A549 (cell line): ENCODE data around the gene SPRED3. TPM values are rescaled to one million over a fixed set of nuclear protein-coding genes. Genes with fewer than 3 reads are reported as not detected.
A peak's percentile ranks its signal among the peaks of the same experiment; 100 is the strongest.

ENCODE experiments used
- ATAC-seq, 2 experiments: fragments of 200-7000 bp in 1 of 2; fragments of >200 bp in 1 of 2; cut with Nextera tagmentation in 1 of 2; cut with Tn5 transposase in 1 of 2; 3 replicates each; pipeline versions ENCODE4 v1.8.0 to v1.9.1; 2018 to 2020; ENCODE audit warnings: mild to moderate bottlenecking in 1 of 2, moderate library complexity in 1 of 2
- CTCF ChIA-PET: fragments of 300-600 bp; sonication (Branson Sonifier 250); formaldehyde crosslinking; extraction: SDS; loops from one replicate; lab custom pipeline; 2021; ENCODE audit warnings: antibody characterized with exemption, inconsistent platforms; lab: Yijun Ruan, JAX
- POLR2A ChIA-PET: fragments of 350-600 bp; formaldehyde crosslinking; extraction: SDS; loops from one replicate; lab custom pipeline; 2021; ENCODE audit warnings: antibody characterized with exemption, inconsistent platforms; lab: Yijun Ruan, JAX
- DNase-seq, 2 experiments: peaks; one replicate each; pipeline versions ENCODE4 v3.0.0 to v3.0.0-alpha.2; 2011 to 2016; ENCODE audit warnings: low read depth in 1 of 2, low spot score in 1 of 2
- FAIRE-seq: peaks from 2 replicates; lab custom pipeline; 2011; peaks lifted over from hg19 to GRCh38; lab: Jason Lieb, UNC
- H3K27ac ChIP-seq, 2 experiments: fragments of >200 bp; sonication (Bioruptor Twin); formaldehyde crosslinking; 3 replicates each; pipeline ENCODE4 v1.5.1; 2016 to 2017
- H3K4me1 ChIP-seq: fragments of >200 bp; sonication (Bioruptor Twin); formaldehyde crosslinking; 3 replicates; pipeline ENCODE4 v1.6.1; 2016
- H3K4me2 ChIP-seq: fragments of >200 bp; sonication (Bioruptor Twin); formaldehyde crosslinking; 3 replicates; pipeline ENCODE4 v1.6.1; 2016
- H3K4me3 ChIP-seq: fragments of >200 bp; sonication (Bioruptor Twin); formaldehyde crosslinking; 3 replicates; pipeline ENCODE4 v1.5.1; 2016
- H3K9me3 ChIP-seq: fragments of >200 bp; sonication (Bioruptor Twin); formaldehyde crosslinking; 3 replicates; pipeline ENCODE4 v1.6.1; 2016
- BHLHE40 ChIP-seq: IDR thresholded peaks from 2 replicates; pipeline ENCODE4 v1.6.1; 2012; ENCODE audit warnings: low read depth, low read length, inconsistent platforms
- CEBPB ChIP-seq, 2 experiments: fragments of >200 bp in 1 of 2; sonication (Bioruptor Twin) in 1 of 2; formaldehyde crosslinking in 1 of 2; IDR thresholded peaks; 2 replicates each; pipeline ENCODE4 v1.6.1; 2012 to 2016
- CHD2 ChIP-seq: fragments of 150-350 bp; IDR thresholded peaks from 2 replicates; pipeline ENCODE4 v1.6.1; 2014; ENCODE audit warnings: low read length; ENCODE audit not compliant: partially characterized antibody
- EHF ChIP-seq: fragments of 250-450 bp; sonication (Bioruptor Pico); IDR thresholded peaks from 2 replicates; pipeline ENCODE4 v1.5.0; 2020; ENCODE audit warnings: mild to moderate bottlenecking
- EHMT2 ChIP-seq: fragments of 200-600 bp; sonication (generic); IDR thresholded peaks from 2 replicates; pipeline ENCODE4 v1.6.1; 2016; ENCODE audit warnings: antibody characterized with exemption, low read depth, mild to moderate bottlenecking, moderate library complexity
- EP300 ChIP-seq, 2 experiments: fragments of >200 bp; sonication (Bioruptor Twin); formaldehyde crosslinking; IDR thresholded peaks; 2 replicates in 1 of 2; 3 replicates in 1 of 2; pipeline ENCODE4 v1.6.1; 2016 to 2017
- FOSB ChIP-seq: fragments of 250-450 bp; sonication (Bioruptor Pico); IDR thresholded peaks from 2 replicates; pipeline ENCODE4 v1.5.0; 2020; ENCODE audit warnings: mild to moderate bottlenecking, moderate library complexity
- FOSL2 ChIP-seq, 2 experiments: fragments of 450-650 bp in 1 of 2; fragments of >200 bp in 1 of 2; sonication (Bioruptor Twin) in 1 of 2; formaldehyde crosslinking; IDR thresholded peaks; 2 replicates each; pipeline versions ENCODE4 v1.5.0 to v1.6.1; 2016 to 2020; ENCODE audit warnings: mild to moderate bottlenecking in 1 of 2, moderate library complexity in 1 of 2
- GATA3 ChIP-seq: IDR thresholded peaks from 2 replicates; pipeline ENCODE4 v1.6.1; 2012; ENCODE audit warnings: borderline replicate concordance
- HDAC2 ChIP-seq: fragments of 200-600 bp; sonication (generic); IDR thresholded peaks from 2 replicates; pipeline ENCODE4 v1.6.1; 2016
- HOXB13 ChIP-seq: fragments of 250-450 bp; sonication (Bioruptor Pico); IDR thresholded peaks from 2 replicates; pipeline ENCODE4 v1.5.0; 2020; ENCODE audit warnings: low read depth, mild to moderate bottlenecking, moderate library complexity
- HOXB5 ChIP-seq: fragments of 250-450 bp; sonication (Bioruptor Pico); IDR thresholded peaks from 2 replicates; pipeline ENCODE4 v1.5.0; 2020; ENCODE audit warnings: mild to moderate bottlenecking, moderate library complexity
- MAFK ChIP-seq: fragments of 450-650 bp; IDR thresholded peaks from 2 replicates; pipeline ENCODE4 v1.6.1; 2014; ENCODE audit not compliant: partially characterized antibody
- MYC ChIP-seq: IDR thresholded peaks from 2 replicates; pipeline ENCODE4 v1.6.1; 2012; ENCODE audit warnings: mild to moderate bottlenecking, inconsistent platforms, low read length, improper control_type of control experiment, borderline replicate concordance
- NR3C1 ChIP-seq: fragments of >200 bp; sonication (Bioruptor Twin); formaldehyde crosslinking; IDR thresholded peaks from 3 replicates; pipeline ENCODE4 v1.6.1; 2017
- PHF8 ChIP-seq: fragments of 200-600 bp; sonication (generic); IDR thresholded peaks from 2 replicates; pipeline ENCODE4 v1.6.1; 2016; ENCODE audit warnings: low read depth, mild to moderate bottlenecking, antibody characterized with exemption, moderate library complexity, borderline replicate concordance
- RAD21 ChIP-seq, 2 experiments: fragments of >200 bp in 1 of 2; sonication (Bioruptor Twin) in 1 of 2; formaldehyde crosslinking in 1 of 2; IDR thresholded peaks in 1 of 2; conservative IDR thresholded peaks in 1 of 2; 2 replicates in 1 of 2; 3 replicates in 1 of 2; pipeline ENCODE4 v1.6.1; 2012 to 2018; ENCODE audit warnings: inconsistent platforms in 1 of 2
- RCOR1 ChIP-seq: fragments of 150-350 bp; IDR thresholded peaks from 2 replicates; pipeline ENCODE4 v1.6.1; 2014; ENCODE audit warnings: antibody characterized with exemption, low read length, low read depth
- RFX5 ChIP-seq: fragments of 450-650 bp; IDR thresholded peaks from 2 replicates; pipeline ENCODE4 v1.7.1; 2014; ENCODE audit warnings: antibody characterized with exemption, mild to moderate bottlenecking, moderate library complexity
- TFCP2L1 ChIP-seq: fragments of 250-450 bp; sonication (Bioruptor Pico); IDR thresholded peaks from 2 replicates; pipeline ENCODE4 v1.5.0; 2021; ENCODE audit warnings: mild to moderate bottlenecking
- TP53 ChIP-seq: fragments of 250-450 bp; sonication (Bioruptor Pico); IDR thresholded peaks from 2 replicates; pipeline ENCODE4 v1.5.0; 2021; ENCODE audit warnings: mild to moderate bottlenecking, moderate library complexity
- USF2 ChIP-seq: fragments of 450-650 bp; IDR thresholded peaks from 2 replicates; pipeline ENCODE4 v1.6.1; 2014; ENCODE audit warnings: antibody characterized with exemption
- ZC3H11A ChIP-seq: fragments of 450-650 bp; IDR thresholded peaks from 2 replicates; pipeline ENCODE4 v1.6.1; 2014; ENCODE audit warnings: antibody characterized with exemption, mild to moderate bottlenecking
- ZNF302 ChIP-seq: fragments of 250-450 bp; sonication (Bioruptor Pico); IDR thresholded peaks from 2 replicates; pipeline ENCODE4 v1.9.0; 2021; ENCODE audit warnings: inconsistent platforms, mild to moderate bottlenecking, moderate library complexity
- ZSCAN20 ChIP-seq: fragments of 250-450 bp; sonication (Bioruptor Pico); IDR thresholded peaks from 2 replicates; pipeline ENCODE4 v1.8.0; 2022; ENCODE audit warnings: mild to moderate bottlenecking, moderate library complexity
- WGBS: methylation state at CpG from one replicate; pipeline ENCODE4 v1.1.6; 2017; ENCODE audit errors: missing lambda C conversion rate; 5-methylcytosine and 5-hydroxymethylcytosine counted together
- polyA plus RNA-seq, 4 experiments: library from polyadenylated mRNA; depleted of rRNA in 3 of 4; stranded (reverse); fragments of >200 nt; fragmentation: RNase III in 1 of 4; extraction: RNeasy Plus Mini Kit Qiagen cat#74134 plus additional on column Dnase treatment in 1 of 4; gene quantifications; 2 replicates in 3 of 4; 3 replicates in 1 of 4; pipeline ENCODE4 v1.2.3, GENCODE V29; 2011 to 2017
- TF ChIP-seq, protein P1 (sequence below): fragments of 250-450 bp; sonication (Bioruptor Pico); IDR thresholded peaks from 2 replicates; pipeline ENCODE4 v1.5.0; 2021; ENCODE audit warnings: mild to moderate bottlenecking, moderate library complexity, borderline replicate concordance
- TF ChIP-seq, protein P2 (sequence below): fragments of >200 bp; sonication (Bioruptor Twin); formaldehyde crosslinking; IDR thresholded peaks from 2 replicates; pipeline ENCODE4 v1.6.1; 2016

Gene SPRED3
- polyA plus RNA-seq, 2 of the 4 experiments (the other 2 are of a cell fraction) = 2.8 to 3.0 TPM

DNA sequence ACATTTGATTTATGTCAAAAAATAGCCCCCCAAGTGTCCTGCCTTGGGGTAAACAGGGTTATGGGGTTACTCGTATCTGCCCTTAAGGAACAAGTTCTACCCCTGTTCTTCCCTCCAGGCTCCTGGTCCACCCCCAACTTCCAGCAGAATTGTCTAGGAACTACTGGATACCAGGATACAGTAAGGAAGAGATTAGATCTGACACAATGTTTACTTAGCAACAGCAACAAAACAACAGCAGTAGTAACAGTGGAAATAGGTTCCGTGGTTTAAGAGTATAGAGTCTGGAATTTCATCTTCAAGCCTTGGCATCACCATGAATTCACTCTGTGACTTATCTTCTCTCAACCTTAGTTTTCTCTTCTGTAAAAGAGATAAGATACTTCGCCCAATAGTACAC, 12.7 kb downstream of the SPRED3 start:
- POLR2A ChIA-PET = interaction anchor here (0.6 to 1.0 kb wide), 2 partner anchors 12 to 361 kb away, joined by 3 read pairs; partner anchors contain the start of gene SPRED3
- Histone ChIP-seq H3K9me3 (no peaks in the 10 kb centered on the region), H3K4me2 (no peak overlapping the region), H3K4me3 (no peak overlapping the region), H3K4me1 (peaks cover 10% of the 10 kb centered on the region), H3K27ac (no peak overlapping the region)
- peak; percentile 28 for FAIRE-seq
- TF ChIP-seq HDAC2 (no peak), GATA3 (peak; percentile 35; the same call in 1 of the 2 replicates)
- 60% methylated on average over 3 of the region's 3 CpGs for WGBS
- CTCF ChIA-PET = interaction anchor here (1.3 to 14.1 kb wide), 11 partner anchors 12 to 530 kb away, joined by 3 to 254 read pairs (median 65); partner anchors contain the start of genes GGN, MRPS12, PSMD8 and RASGRP4
- no peak for ATAC-seq
- peak in 1 of 2 experiments; percentile 69 for DNase-seq

GRCh38 chr19:38402623-38402966, 14.1 kb downstream of the SPRED3 start:
- TF ChIP-seq EHMT2 (0 out of 2 replicates have a peak, but pooled peaks have one; percentile 30), TFCP2L1 (CRISPR knock-in tag) (0 out of 2 replicates have a peak, but pooled peaks have one; percentile 25), MAFK (no peak), EHF (CRISPR knock-in tag) (no peak), FOSB (no peak), RCOR1 (no peak), CHD2 (no peak)
- TF ChIP-seq, protein P1, sequence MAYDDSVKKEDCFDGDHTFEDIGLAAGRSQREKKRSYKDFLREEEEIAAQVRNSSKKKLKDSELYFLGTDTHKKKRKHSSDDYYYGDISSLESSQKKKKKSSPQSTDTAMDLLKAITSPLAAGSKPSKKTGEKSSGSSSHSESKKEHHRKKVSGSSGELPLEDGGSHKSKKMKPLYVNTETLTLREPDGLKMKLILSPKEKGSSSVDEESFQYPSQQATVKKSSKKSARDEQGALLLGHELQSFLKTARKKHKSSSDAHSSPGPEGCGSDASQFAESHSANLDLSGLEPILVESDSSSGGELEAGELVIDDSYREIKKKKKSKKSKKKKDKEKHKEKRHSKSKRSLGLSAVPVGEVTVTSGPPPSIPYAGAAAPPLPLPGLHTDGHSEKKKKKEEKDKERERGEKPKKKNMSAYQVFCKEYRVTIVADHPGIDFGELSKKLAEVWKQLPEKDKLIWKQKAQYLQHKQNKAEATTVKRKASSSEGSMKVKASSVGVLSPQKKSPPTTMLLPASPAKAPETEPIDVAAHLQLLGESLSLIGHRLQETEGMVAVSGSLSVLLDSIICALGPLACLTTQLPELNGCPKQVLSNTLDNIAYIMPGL = no peak
- TF ChIP-seq, protein P2, sequence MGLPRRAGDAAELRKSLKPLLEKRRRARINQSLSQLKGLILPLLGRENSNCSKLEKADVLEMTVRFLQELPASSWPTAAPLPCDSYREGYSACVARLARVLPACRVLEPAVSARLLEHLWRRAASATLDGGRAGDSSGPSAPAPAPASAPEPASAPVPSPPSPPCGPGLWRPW = no peak
- TF ChIP-seq, all 56 proteins: peak for 2
- no peak for FAIRE-seq
- 9% methylated on average over 18 of the region's 18 CpGs for WGBS

DNA sequence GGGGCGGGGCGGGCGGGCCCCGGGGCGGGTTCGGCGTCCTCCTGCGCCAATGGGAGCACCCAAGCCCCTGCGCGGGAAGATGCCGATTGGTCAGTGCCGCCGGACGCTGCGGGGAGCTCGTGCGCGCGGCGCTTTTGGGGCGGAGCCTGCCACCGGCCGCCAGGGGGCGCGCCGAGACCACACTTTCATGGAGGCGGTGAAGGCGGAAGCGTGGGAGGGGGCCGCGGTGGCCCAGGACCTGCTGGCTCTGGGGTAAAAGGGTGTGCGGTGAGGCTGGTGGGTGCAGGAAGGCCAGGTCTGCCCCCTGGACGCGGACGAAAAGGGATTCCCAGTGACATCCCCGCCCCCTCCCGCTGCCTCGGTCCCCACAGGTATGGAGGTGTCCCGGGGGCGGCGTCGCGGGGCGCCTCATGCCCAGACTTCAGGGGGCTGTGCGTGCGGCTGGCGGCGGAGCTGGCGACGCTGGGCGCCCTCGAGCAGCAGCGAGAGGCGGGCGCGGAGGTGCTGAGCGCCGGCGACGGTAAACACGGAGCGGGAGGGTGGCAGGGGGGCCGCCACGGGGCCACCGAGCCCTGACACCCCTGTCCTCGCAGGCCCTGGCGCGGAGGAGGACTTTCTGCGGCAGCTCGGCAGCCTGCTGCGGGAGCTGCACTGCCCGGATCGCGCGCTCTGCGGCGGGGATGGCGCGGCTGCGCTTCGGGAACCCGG, 14.6 kb downstream of the SPRED3 start, which contains the start of gene FAM98C:
TSS of gene FAM98C (plus strand) at position 127 of the 708 bp plus-strand sequence. CDS start at position 188, 61 bp downstream.
- peak; percentile 99 to 100 for DNase-seq
- FAIRE-seq = peak; percentile 68
- ChIA-PET CTCF (interaction anchor here (0.6 to 14.1 kb wide), 161 partner anchors 11 to 1139 kb away, joined by 3 to 254 read pairs (median 5); partner anchors contain the start of genes ACTN4, CCER2, ECH1 and EIF3K), POLR2A (interaction anchor here (0.6 to 2.4 kb wide), 18 partner anchors 9 to 1033 kb away, joined by 3 to 30 read pairs (median 4); partner anchors contain the start of genes ACTN4, C19orf33, EIF3K and GGN)
- Histone ChIP-seq H3K4me2 (peak within 1 kb of the TSS; percentile 87), H3K4me3 (peak within 1 kb of the TSS; percentile 66), H3K4me1 (peaks cover 10% of the 10 kb centered on the region), H3K9me3 (no peaks in the 10 kb centered on the region), H3K27ac (peak within 1 kb of the TSS; percentile 80 to 89)
- peak; percentile 93 to 98 for ATAC-seq
- 2% methylated on average over 49 of the region's 82 CpGs for WGBS
- TF ChIP-seq NR3C1 (no peak), USF2 (peak; percentile 2; the same call in 1 of the 2 replicates), TP53 (peak; percentile 55; the same call in 1 of the 2 replicates), ZC3H11A (no peak), HOXB5 (CRISPR knock-in tag) (0 out of 2 replicates have a peak, but pooled peaks have one; percentile 65), BHLHE40 (peak; percentile 74), PHF8 (peak; percentile 84), HDAC2 (peak; percentile 53; the same call in 1 of the 2 replicates), HOXB13 (0 out of 2 replicates have a peak, but pooled peaks have one; percentile 25), RAD21 (conservative IDR thresholded peaks at IDR 0.05 in 1 of 2, IDR thresholded peaks at IDR 0.05 in 1 of 2) (peak; percentile 96 to 100), FOSL2 (IDR thresholded peaks at IDR 0.05) (no peak), FOSL2 (CRISPR knock-in tag; IDR thresholded peaks at IDR 0.05) (no peak), EHMT2 (no peak), ZNF302 (no peak), RFX5 (no peak), MYC (peak; percentile 85), ZSCAN20 (no peak), CEBPB (IDR thresholded peaks at IDR 0.05) (no peak), EP300 (IDR thresholded peaks at IDR 0.05) (no peak)
- TF ChIP-seq, protein P1 = peak; percentile 81

More at GRCh38 chr19:38402623-38402966, 14.1 kb downstream of the SPRED3 start:
- Histone ChIP-seq H3K4me3 (peak overlapping the region; percentile 66), H3K27ac (peak overlapping the region in 1 of 2 experiments; percentile 27; a peak in 2 of 6 replicates), H3K4me2 (peak overlapping the region; percentile 85), H3K4me1 (peaks cover 10% of the 10 kb centered on the region), H3K9me3 (no peaks in the 10 kb centered on the region)
- DNase-seq (no peak), ATAC-seq (peak in 1 of 2 experiments; percentile 38; a peak in 3 of 6 replicates)
- CTCF ChIA-PET = interaction anchor here (0.6 to 14.1 kb wide), 147 partner anchors 11 to 1140 kb away, joined by 3 to 254 read pairs (median 5); partner anchors contain the start of genes ACTN4, CCER2, ECH1 and EIF3K
- POLR2A ChIA-PET = interaction anchor here (0.5 to 2.4 kb wide), 18 partner anchors 8 to 527 kb away, joined by 3 to 30 read pairs (median 4); partner anchors contain the start of genes ACTN4, C19orf33, EIF3K and GGN
